Erythroblast (primary cell): Measurements from ENCODE around the gene SLC25A25.
"Not testable (repeated sequence)": the region's sequence is repeated elsewhere in the genome, so short reads cannot be mapped to it uniquely, and the experiment has no call there.

Experiments
- GATA1 ChIP-seq: IDR thresholded peaks from 2 replicates; pipeline ENCODE4 v1.6.1; 2011; ENCODE audit warnings: low read depth, mild to moderate bottlenecking, control low read depth, low read length, moderate library complexity
- POLR2A ChIP-seq: IDR thresholded peaks from 2 replicates; pipeline ENCODE4 v1.6.1; 2011; ENCODE audit warnings: mild to moderate bottlenecking, low read length

DNA sequence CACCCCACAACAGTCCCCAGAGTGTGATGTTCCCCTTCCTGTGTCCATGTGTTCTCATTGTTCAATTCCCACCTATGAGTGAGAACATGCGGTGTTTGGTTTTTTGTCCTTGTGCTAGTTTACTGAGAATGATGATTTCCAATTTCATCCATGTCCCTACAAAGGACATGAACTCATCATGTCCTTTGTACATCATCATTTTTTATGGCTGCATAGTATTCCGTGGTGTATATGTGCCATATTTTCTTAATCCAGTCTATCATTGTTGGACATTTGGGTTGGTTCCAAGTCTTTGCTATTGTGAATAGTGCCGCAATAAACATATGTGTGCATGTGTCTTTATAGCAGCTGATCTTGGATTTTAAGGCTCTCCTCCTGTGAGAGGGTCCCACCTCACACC, 27.2 kb upstream of the SLC25A25 start:
- TF ChIP-seq POLR2A, GATA1: not testable (repeated sequence)
